A549 treated with dexamethasone at 1 μM for 4 hours (cell line): ENCODE data around the gene SYNE1. TPM values are rescaled to one million over a fixed set of nuclear protein-coding genes. Genes with fewer than 3 reads are reported as not detected.

Experiments used
- total RNA-seq: library from RNA; stranded (reverse); fragments of 200-300 nt; extraction: Qiagen RNA extraction; gene quantifications from 5 replicates; pipeline ENCODE4 v1.2.3, GENCODE V29; 2022

Gene SYNE1
- 14.4 to 20.4 TPM (median 16.9 TPM) in 5 replicates for total RNA-seq

GRCh38 chr6:152637296-152638047, at the start of gene SYNE1:
Gene SYNE1, minus strand, starts transcription at chr6:152637362. Its CDS starts 9,031 bp downstream, at chr6:152628331.

Other genes with a start within 250 kb of the SYNE1 start
- 0.09 TPM in 1 of 5 replicates, not detected in the others for gene MYCT1, start 60.5 kb upstream of the SYNE1 start, total RNA-seq
- gene VIP, start 113.4 kb upstream of the SYNE1 start, total RNA-seq, result not detected in 5 replicates